PFSK-1 (cell line): ENCODE data around the gene MET.

ENCODE experiments used
- POLR2AphosphoS5 ChIP-seq: IDR thresholded peaks from 2 replicates; pipeline ENCODE4 v1.6.1; 2012; ENCODE audit warnings: low read depth, mild to moderate bottlenecking, control low read depth, low read length, moderate library complexity
- REST ChIP-seq, 2 experiments: IDR thresholded peaks; 2 replicates each; pipeline versions ENCODE4 v1.6.1 to v1.8.0; 2011 to 2012; ENCODE audit warnings: low read depth in 2 of 2, low read length in 2 of 2, control low read depth in 1 of 2, inconsistent platforms in 1 of 2, mild to moderate bottlenecking in 1 of 2, moderate library complexity in 1 of 2; ENCODE audit not compliant: insufficient read depth in 1 of 2
- TAF1 ChIP-seq: IDR thresholded peaks from 2 replicates; pipeline ENCODE4 v1.6.1; 2012; ENCODE audit warnings: low read length, control low read depth, borderline replicate concordance; ENCODE audit not compliant: insufficient read depth

GRCh38 chr7:116776610-116777289, 104.8 kb downstream of the MET start:
- TF ChIP-seq POLR2AphosphoS5 (no peak), TAF1 (no peak), REST (IDR thresholded peaks at IDR 0.05; ENCODE audit: insufficient read depth in 1 of 2, low read depth in 2 of 2, low read length in 2 of 2) (no peak)
